Gastrocnemius medialis (tissue), 4 donors: ENCODE measurements around the gene ACP5. TPM values are rescaled to one million over a fixed set of nuclear protein-coding genes. Genes with fewer than 3 reads are reported as not detected.
A peak's percentile ranks its signal among the peaks of the same experiment; 100 is the strongest.
"Not testable (repeated sequence)": the region's sequence is repeated elsewhere in the genome, so short reads cannot be mapped to it uniquely, and the experiment has no call there.

Source experiments
- ATAC-seq, 2 donors: fragments of 150-250 bp; one replicate each; pipeline ENCODE4 v1.9.1; 2016
- DNase-seq, 2 donors: peaks; one replicate each; pipeline ENCODE4 v3.0.0-alpha.2; 2019
- H3K27ac ChIP-seq, 4 donors: fragments of 200-600 bp; sonication (generic); 1 replicate in 1 of 4; 2 replicates in 3 of 4; pipeline ENCODE4 v1.5.1; 2016 to 2018; ENCODE audit warnings: mild to moderate bottlenecking in 2 of 4, moderate library complexity in 1 of 4
- H3K27me3 ChIP-seq, 3 donors: fragments of 200-600 bp; sonication (generic) in 2 of 3; 1 replicate in 1 of 3; 2 replicates in 2 of 3; pipeline versions ENCODE4 v1.5.1 to v1.6.0; 2016 to 2019; ENCODE audit warnings: mild to moderate bottlenecking in 1 of 3, moderate library complexity in 1 of 3
- H3K36me3 ChIP-seq, 2 donors: fragments of 200-600 bp; sonication (generic) in 1 of 2; one replicate each; pipeline ENCODE4 v1.5.1; 2017 to 2018
- H3K4me1 ChIP-seq, 2 donors: fragments of 200-600 bp; sonication (generic) in 1 of 2; one replicate each; pipeline ENCODE4 v1.5.1; 2016 to 2017; ENCODE audit warnings: mild to moderate bottlenecking in 2 of 2
- H3K4me3 ChIP-seq, 4 donors: fragments of 200-600 bp; sonication (generic) in 3 of 4; 1 replicate in 1 of 4; 2 replicates in 3 of 4; pipeline ENCODE4 v1.5.1; 2016 to 2019; ENCODE audit warnings: mild to moderate bottlenecking in 2 of 4
- H3K9me3 ChIP-seq, 3 donors: fragments of 200-600 bp; sonication (generic) in 2 of 3; 1 replicate in 1 of 3; 2 replicates in 2 of 3; pipeline ENCODE4 v1.5.1; 2016 to 2019
- POLR2A ChIP-seq, 2 donors: fragments of 450-650 bp; IDR thresholded peaks; one replicate each; pipeline ENCODE4 v1.6.1; 2017; ENCODE audit warnings: antibody characterized with exemption in 2 of 2, mild to moderate bottlenecking in 2 of 2, moderate library complexity in 2 of 2
- in situ Hi-C, 4 donors: fragments of 200-750 bp; cut with MboI; loops; one replicate each; pipeline versions ENCODE4 v1.15.0 to v1.8.0; 2017; ENCODE audit warnings: low sequenced_read_pairs in 4 of 4
- intact Hi-C: fragments of 100-400 bp; cut with DNase I; formaldehyde crosslinking; loops from one replicate; pipeline ENCODE4 v1.15.1; 2023; ENCODE audit warnings: low total_unique reads
- total RNA-seq, 4 donors: library from RNA; depleted of rRNA; stranded (reverse); fragments of >200 nt; gene quantifications; one replicate each; pipeline versions ENCODE4 v1.1.0 to v1.2.3, GENCODE V29; 2016
- TF ChIP-seq, protein P1 (sequence below), 5 experiments: fragments of 450-650 bp in 3 of 5; fragments of 200-600 bp in 2 of 5; sonication (generic) in 2 of 5; IDR thresholded peaks in 4 of 5; conservative IDR thresholded peaks in 1 of 5; 1 replicate in 4 of 5; 2 replicates in 1 of 5; pipeline ENCODE4 v1.5.1; 2016 to 2019; ENCODE audit warnings: antibody characterized with exemption in 5 of 5, mild to moderate bottlenecking in 3 of 5, moderate library complexity in 3 of 5

ACP5 gene
- total RNA-seq, 4 donors from 2014 or later: 1.3 to 5.9 (median 2.6) TPM

GRCh38 chr19:11617180-11618062 is 40.0 kb upstream of the ACP5 start:
- ATAC-seq (no peak), DNase-seq (no peak)
- in situ Hi-C loops (no loop called here), intact Hi-C loops (no loop called here)
- H3K36me3 ChIP-seq: peaks cover 20 to 73% of the 10 kb centered on the region in 2 donors
- H3K27ac ChIP-seq: no peak overlapping the region
- TF ChIP-seq POLR2A (IDR thresholded peaks at IDR 0.05): no peak
- TF ChIP-seq, protein P1, sequence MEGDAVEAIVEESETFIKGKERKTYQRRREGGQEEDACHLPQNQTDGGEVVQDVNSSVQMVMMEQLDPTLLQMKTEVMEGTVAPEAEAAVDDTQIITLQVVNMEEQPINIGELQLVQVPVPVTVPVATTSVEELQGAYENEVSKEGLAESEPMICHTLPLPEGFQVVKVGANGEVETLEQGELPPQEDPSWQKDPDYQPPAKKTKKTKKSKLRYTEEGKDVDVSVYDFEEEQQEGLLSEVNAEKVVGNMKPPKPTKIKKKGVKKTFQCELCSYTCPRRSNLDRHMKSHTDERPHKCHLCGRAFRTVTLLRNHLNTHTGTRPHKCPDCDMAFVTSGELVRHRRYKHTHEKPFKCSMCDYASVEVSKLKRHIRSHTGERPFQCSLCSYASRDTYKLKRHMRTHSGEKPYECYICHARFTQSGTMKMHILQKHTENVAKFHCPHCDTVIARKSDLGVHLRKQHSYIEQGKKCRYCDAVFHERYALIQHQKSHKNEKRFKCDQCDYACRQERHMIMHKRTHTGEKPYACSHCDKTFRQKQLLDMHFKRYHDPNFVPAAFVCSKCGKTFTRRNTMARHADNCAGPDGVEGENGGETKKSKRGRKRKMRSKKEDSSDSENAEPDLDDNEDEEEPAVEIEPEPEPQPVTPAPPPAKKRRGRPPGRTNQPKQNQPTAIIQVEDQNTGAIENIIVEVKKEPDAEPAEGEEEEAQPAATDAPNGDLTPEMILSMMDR (IDR thresholded peaks at IDR 0.05 in 4 of 5, conservative IDR thresholded peaks at IDR 0.05 in 1 of 5): no peak
- peaks cover 0 to 20% (median 11%) of the 10 kb centered on the region in 3 donors for H3K9me3 ChIP-seq
- no peaks in the 10 kb centered on the region for H3K27me3 ChIP-seq
- H3K4me1 ChIP-seq: no peaks in the 10 kb centered on the region
- H3K4me3 ChIP-seq: peak overlapping the region in 1 of 4 donors; percentile 24

DNA sequence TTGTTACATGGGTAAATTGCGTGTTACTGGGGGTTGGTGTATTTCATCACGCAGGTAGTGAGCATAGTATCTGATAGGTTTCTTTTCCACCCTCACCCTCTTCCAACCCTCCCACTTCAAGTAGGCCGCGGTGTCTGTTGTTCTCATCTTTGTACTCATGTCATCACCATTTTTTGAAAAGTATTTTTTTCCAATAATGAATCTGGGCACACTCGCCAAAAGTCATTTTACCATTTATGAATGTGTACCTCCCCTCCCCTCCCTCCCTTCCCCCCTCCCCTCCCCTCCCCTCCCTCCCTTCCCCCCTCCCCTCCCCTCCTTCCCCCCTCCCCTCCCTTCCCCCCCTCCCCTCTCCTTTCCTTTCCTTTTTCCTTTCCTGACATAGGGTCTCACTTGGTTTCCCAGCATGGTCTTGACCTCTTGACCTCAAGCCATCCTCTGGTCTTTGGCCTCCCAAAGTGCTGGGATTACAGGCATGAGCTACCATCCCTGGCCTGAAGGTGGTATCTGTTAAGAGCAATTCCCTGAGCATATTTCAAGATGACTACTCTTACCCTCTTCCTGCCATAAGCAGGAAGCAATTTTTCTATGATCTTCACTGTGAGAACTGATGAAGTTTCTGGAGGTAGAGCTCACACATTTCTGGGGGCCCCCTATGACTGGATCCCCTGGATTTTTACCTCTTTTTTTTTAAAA is 35.5 kb upstream of the ACP5 start:
- TF ChIP-seq, protein P1 (IDR thresholded peaks at IDR 0.05 in 4 of 5, conservative IDR thresholded peaks at IDR 0.05 in 1 of 5): no peak
- no peak for TF ChIP-seq POLR2A (IDR thresholded peaks at IDR 0.05)
- H3K4me3 ChIP-seq: no peak overlapping the region
- H3K9me3 ChIP-seq: peaks cover 0 to 20% (median 7%) of the 10 kb centered on the region in 3 donors
- peaks cover 12 to 41% of the 10 kb centered on the region in 2 donors for H3K36me3 ChIP-seq
- intact Hi-C loops: no loop called here
- in situ Hi-C loops: no loop called here
- H3K27me3 ChIP-seq: no peaks in the 10 kb centered on the region
- no peaks in the 10 kb centered on the region for H3K4me1 ChIP-seq
- H3K27ac ChIP-seq: no peak overlapping the region
- DNase-seq (no peak), ATAC-seq (no peak)

- no peaks in the 10 kb centered on the region for H3K4me1 ChIP-seq
- intact Hi-C loops (no loop called here), in situ Hi-C loops (no loop called here)
- H3K4me3 ChIP-seq: no peak overlapping the region
- H3K27ac ChIP-seq: no peak overlapping the region
- no peak for TF ChIP-seq POLR2A (IDR thresholded peaks at IDR 0.05)
- TF ChIP-seq, protein P1 (IDR thresholded peaks at IDR 0.05 in 4 of 5, conservative IDR thresholded peaks at IDR 0.05 in 1 of 5): no peak
- peaks cover 0 to 8% (median 0%) of the 10 kb centered on the region in 3 donors for H3K9me3 ChIP-seq
- peaks cover 3 to 37% of the 10 kb centered on the region in 2 donors for H3K36me3 ChIP-seq
- H3K27me3 ChIP-seq: no peaks in the 10 kb centered on the region
- ATAC-seq: no peak
- no peak for DNase-seq
Observed at GRCh38 chr19:11611730-11612129, 34.3 kb upstream of the ACP5 start.

GRCh38 chr19:11606484-11606883 is 29.0 kb upstream of the ACP5 start:
- in situ Hi-C loops: no loop called here
- no peak for TF ChIP-seq POLR2A (IDR thresholded peaks at IDR 0.05)
- TF ChIP-seq, protein P1 (IDR thresholded peaks at IDR 0.05 in 4 of 5, conservative IDR thresholded peaks at IDR 0.05 in 1 of 5): no peak
- no peak for ATAC-seq

GRCh38 chr19:11599704-11600103 is 22.3 kb upstream of the ACP5 start:
- not testable (repeated sequence) for ATAC-seq, H3K27me3 ChIP-seq, H3K9me3 ChIP-seq, DNase-seq, H3K4me1 ChIP-seq, H3K4me3 ChIP-seq, H3K36me3 ChIP-seq, H3K27ac ChIP-seq
- in situ Hi-C loops (loop anchor here in 1 of 4 donors (25.0 kb wide), 1 partner anchor 212 kb away; the partner anchor contains the start of gene EPOR), intact Hi-C loops (loop anchor here (5.0 kb wide), 2 partner anchors 62 to 217 kb away; partner anchors contain the start of genes CNN1 and EPOR)

More at GRCh38 chr19:11606484-11606883, 29.0 kb upstream of the ACP5 start:
- H3K4me1 ChIP-seq: no peaks in the 10 kb centered on the region
- H3K36me3 ChIP-seq: peaks cover 0 to 15% of the 10 kb centered on the region in 2 donors
- no peak overlapping the region for H3K27ac ChIP-seq
- DNase-seq: no peak
- no peak overlapping the region for H3K4me3 ChIP-seq
- no peaks in the 10 kb centered on the region for H3K27me3 ChIP-seq
- H3K9me3 ChIP-seq: no peaks in the 10 kb centered on the region
- intact Hi-C loops: no loop called here
